ENCODE measurements around the gene GPR34.
"Not testable (repeated sequence)": the region's sequence is repeated elsewhere in the genome, so short reads cannot be mapped to it uniquely, and the experiment has no call there.

Gene GPR34

GRCh38 chrX:41693024-41693423, 4.3 kb downstream of the GPR34 start:
- DNase-seq (ENCODE audit: low read depth in 2 of 2) = no peak

- DNase-seq (ENCODE audit: low read depth in 2 of 2) = no peak
Measured at GRCh38 chrX:41695426-41695825, 6.7 kb downstream of the GPR34 start.

- no peak for DNase-seq (ENCODE audit: low read depth in 2 of 2)
Measured at GRCh38 chrX:41703574-41704029, 14.8 kb downstream of the GPR34 start.

GRCh38 chrX:41705042-41705441, 16.3 kb downstream of the GPR34 start:
- DNase-seq (ENCODE audit: low read depth in 2 of 2) = no peak

- no peak for DNase-seq (ENCODE audit: low read depth in 2 of 2)
Measured at GRCh38 chrX:41705680-41706374, 17.1 kb downstream of the GPR34 start.

GRCh38 chrX:41707218-41707617, 18.4 kb downstream of the GPR34 start:
- no peak for DNase-seq (ENCODE audit: low read depth in 2 of 2)

GRCh38 chrX:41708486-41708885, 19.7 kb downstream of the GPR34 start:
- no peak for DNase-seq (ENCODE audit: low read depth in 2 of 2)

- no peak for DNase-seq (ENCODE audit: low read depth in 2 of 2)
Measured at GRCh38 chrX:41711021-41711667, 22.4 kb downstream of the GPR34 start.

GRCh38 chrX:41716222-41716621, 27.4 kb downstream of the GPR34 start:
- no peak for DNase-seq (ENCODE audit: low read depth in 2 of 2)

- no peak for DNase-seq (ENCODE audit: low read depth in 2 of 2)
Measured at GRCh38 chrX:41716767-41717473, 28.1 kb downstream of the GPR34 start.

GRCh38 chrX:41718481-41719235, 29.9 kb downstream of the GPR34 start:
- no peak for DNase-seq (ENCODE audit: low read depth in 2 of 2)

GRCh38 chrX:41719610-41720009, 30.8 kb downstream of the GPR34 start:
- DNase-seq (ENCODE audit: low read depth in 2 of 2) = not testable (repeated sequence)

- peak; percentile 24 to 35 for DNase-seq (ENCODE audit: low read depth in 2 of 2)
Measured at GRCh38 chrX:41720125-41720779, 31.5 kb downstream of the GPR34 start.

- no peak for DNase-seq (ENCODE audit: low read depth in 2 of 2)
Measured at GRCh38 chrX:41721590-41721989, 32.8 kb downstream of the GPR34 start.

- no peak for DNase-seq (ENCODE audit: low read depth in 2 of 2)
Measured at GRCh38 chrX:41722214-41722613, 33.4 kb downstream of the GPR34 start.

- DNase-seq (ENCODE audit: low read depth in 2 of 2) = no peak
Measured at GRCh38 chrX:41722816-41723618, 34.2 kb downstream of the GPR34 start.

GRCh38 chrX:41723826-41724225, 35.1 kb downstream of the GPR34 start, which contains the start of gene GPR82:
GPR82 (plus strand) TSS chrX:41724181; CDS start chrX:41727027, 2,846 bp downstream.
- DNase-seq (ENCODE audit: low read depth in 2 of 2) = no peak

GRCh38 chrX:41728125-41728524, 39.4 kb downstream of the GPR34 start:
- no peak for DNase-seq (ENCODE audit: low read depth in 2 of 2)

- DNase-seq (ENCODE audit: low read depth in 2 of 2) = no peak
Measured at GRCh38 chrX:41730081-41730480, 41.3 kb downstream of the GPR34 start.

- DNase-seq (ENCODE audit: low read depth in 2 of 2) = no peak
Measured at GRCh38 chrX:41732260-41732659, 43.5 kb downstream of the GPR34 start.

- no peak for DNase-seq (ENCODE audit: low read depth in 2 of 2)
Measured at GRCh38 chrX:41733939-41734338, 45.2 kb downstream of the GPR34 start.

Data from stimulated activated CD8-positive, alpha-beta memory T cell treated with anti-CD3 and anti-CD28 coated beads, Interleukin-15, amount 100 ng/mL, for 4 hours (primary cell).